HEK293 (cell line): ENCODE data around the gene IARS2.

ENCODE experiments used
- BCL11A ChIP-seq: fragments of 450-650 bp; formaldehyde crosslinking; IDR thresholded peaks from 2 replicates; pipeline ENCODE4 v1.5.1; 2016; ENCODE audit warnings: low read depth, missing biosample characterization, missing genetic modification characterization
- BCL11B ChIP-seq: fragments of 450-650 bp; formaldehyde crosslinking; IDR thresholded peaks from 2 replicates; pipeline ENCODE4 v1.5.1; 2016; ENCODE audit warnings: low read depth, missing biosample characterization, missing genetic modification characterization
- FEZF1 ChIP-seq: fragments of 450-650 bp; formaldehyde crosslinking; IDR thresholded peaks from 2 replicates; pipeline ENCODE4 v1.5.1; 2016; ENCODE audit warnings: missing biosample characterization, missing genetic modification characterization
- GLI2 ChIP-seq: fragments of 450-650 bp; formaldehyde crosslinking; IDR thresholded peaks from 2 replicates; pipeline ENCODE4; 2017; ENCODE audit warnings: missing biosample characterization, missing genetic modification characterization, low read depth, borderline replicate concordance
- IKZF3 ChIP-seq: fragments of 450-650 bp; IDR thresholded peaks from 2 replicates; pipeline ENCODE4 v1.5.0; 2018; ENCODE audit warnings: missing biosample characterization, mild to moderate bottlenecking, missing genetic modification characterization, moderate library complexity
- KLF1 ChIP-seq: fragments of 450-650 bp; formaldehyde crosslinking; IDR thresholded peaks from 2 replicates; pipeline ENCODE4 v1.5.1; 2016; ENCODE audit warnings: missing biosample characterization, missing genetic modification characterization
- KLF7 ChIP-seq: fragments of 450-650 bp; formaldehyde crosslinking; IDR thresholded peaks from 2 replicates; pipeline ENCODE4 v1.5.1; 2016; ENCODE audit warnings: missing biosample characterization, missing genetic modification characterization, borderline replicate concordance
- KLF8 ChIP-seq: fragments of 450-650 bp; formaldehyde crosslinking; IDR thresholded peaks from 2 replicates; pipeline ENCODE4 v1.5.1; 2016; ENCODE audit warnings: missing biosample characterization, missing genetic modification characterization
- OVOL3 ChIP-seq: fragments of 450-650 bp; formaldehyde crosslinking; IDR thresholded peaks from 2 replicates; pipeline ENCODE4 v1.5.1; 2016; ENCODE audit warnings: missing biosample characterization, missing genetic modification characterization
- SCRT1 ChIP-seq: fragments of 450-650 bp; formaldehyde crosslinking; IDR thresholded peaks from 2 replicates; pipeline ENCODE4 v1.5.1; 2016; ENCODE audit warnings: missing biosample characterization, missing genetic modification characterization, borderline replicate concordance
- SETDB1 ChIP-seq: IDR thresholded peaks from one replicate; pipeline ENCODE4 v1.6.1; 2017; ENCODE audit warnings: mild to moderate bottlenecking, low read length, moderate library complexity, mixed read lengths; ENCODE audit not compliant: insufficient read length
- ZBTB21 ChIP-seq: fragments of 450-650 bp; formaldehyde crosslinking; IDR thresholded peaks from 2 replicates; pipeline ENCODE4 v1.5.1; 2017; ENCODE audit warnings: missing biosample characterization, missing genetic modification characterization
- ZNF132 ChIP-seq: fragments of 450-650 bp; formaldehyde crosslinking; IDR thresholded peaks from 2 replicates; pipeline ENCODE4 v1.5.1; 2017; ENCODE audit warnings: missing biosample characterization, missing genetic modification characterization, borderline replicate concordance
- ZNF138 ChIP-seq: fragments of 450-650 bp; formaldehyde crosslinking; IDR thresholded peaks from 2 replicates; pipeline ENCODE4 v1.5.1; 2016; ENCODE audit warnings: missing biosample characterization, missing genetic modification characterization, borderline replicate concordance
- ZNF239 ChIP-seq: fragments of 450-650 bp; formaldehyde crosslinking; IDR thresholded peaks from 2 replicates; pipeline ENCODE4 v1.5.1; 2016; ENCODE audit warnings: missing biosample characterization, missing genetic modification characterization
- ZNF501 ChIP-seq: fragments of 450-650 bp; formaldehyde crosslinking; IDR thresholded peaks from 2 replicates; pipeline ENCODE4 v1.5.1; 2016; ENCODE audit warnings: missing biosample characterization, missing genetic modification characterization
- ZNF585B ChIP-seq: fragments of 450-650 bp; formaldehyde crosslinking; IDR thresholded peaks from 2 replicates; pipeline ENCODE4 v1.5.1; 2016; ENCODE audit warnings: missing biosample characterization, missing genetic modification characterization
- ZNF596 ChIP-seq: fragments of 450-650 bp; IDR thresholded peaks from 2 replicates; pipeline ENCODE4 v1.5.0; 2018; ENCODE audit warnings: missing biosample characterization, mild to moderate bottlenecking, missing genetic modification characterization, moderate library complexity
- ZNF654 ChIP-seq: fragments of 450-650 bp; formaldehyde crosslinking; IDR thresholded peaks from 2 replicates; pipeline ENCODE4 v1.5.1; 2016; ENCODE audit warnings: low read depth, missing biosample characterization, missing genetic modification characterization
- ZNF701 ChIP-seq: fragments of 450-650 bp; formaldehyde crosslinking; IDR thresholded peaks from 2 replicates; pipeline ENCODE4 v1.5.1; 2016; ENCODE audit warnings: missing biosample characterization, missing genetic modification characterization
- ZNF777 ChIP-seq: fragments of 450-650 bp; formaldehyde crosslinking; IDR thresholded peaks from 2 replicates; pipeline ENCODE4 v1.5.1; 2017; ENCODE audit warnings: missing biosample characterization, missing genetic modification characterization, borderline replicate concordance
- ZNF792 ChIP-seq: fragments of 450-650 bp; formaldehyde crosslinking; IDR thresholded peaks from 2 replicates; pipeline ENCODE4 v1.5.1; 2016; ENCODE audit warnings: missing biosample characterization, missing genetic modification characterization
- ZSCAN16 ChIP-seq: fragments of 450-650 bp; formaldehyde crosslinking; IDR thresholded peaks from 2 replicates; pipeline ENCODE4 v1.5.1; 2016; ENCODE audit warnings: missing biosample characterization, missing genetic modification characterization
- TF ChIP-seq, protein P1 (sequence below): fragments of 450-650 bp; formaldehyde crosslinking; IDR thresholded peaks from 2 replicates; pipeline ENCODE4 v1.5.1; 2016; ENCODE audit warnings: missing biosample characterization, missing genetic modification characterization
- TF ChIP-seq, protein P2 (sequence below): fragments of 450-650 bp; formaldehyde crosslinking; conservative IDR thresholded peaks from 2 replicates; pipeline ENCODE4 v1.5.1; 2016; ENCODE audit warnings: low read depth, missing biosample characterization, missing genetic modification characterization
- TF ChIP-seq, protein P3 (sequence below): fragments of 450-650 bp; formaldehyde crosslinking; IDR thresholded peaks from 2 replicates; pipeline ENCODE4 v1.5.1; 2017; ENCODE audit warnings: missing biosample characterization, missing genetic modification characterization
- TF ChIP-seq, protein P4 (sequence below): fragments of 450-650 bp; formaldehyde crosslinking; IDR thresholded peaks from 2 replicates; pipeline ENCODE4 v1.5.1; 2016; ENCODE audit warnings: missing biosample characterization, missing genetic modification characterization
- TF ChIP-seq, protein P5 (sequence below): fragments of 450-650 bp; formaldehyde crosslinking; IDR thresholded peaks from 2 replicates; pipeline ENCODE4 v1.5.1; 2016; ENCODE audit warnings: missing biosample characterization, missing genetic modification characterization

IARS2 gene

DNA sequence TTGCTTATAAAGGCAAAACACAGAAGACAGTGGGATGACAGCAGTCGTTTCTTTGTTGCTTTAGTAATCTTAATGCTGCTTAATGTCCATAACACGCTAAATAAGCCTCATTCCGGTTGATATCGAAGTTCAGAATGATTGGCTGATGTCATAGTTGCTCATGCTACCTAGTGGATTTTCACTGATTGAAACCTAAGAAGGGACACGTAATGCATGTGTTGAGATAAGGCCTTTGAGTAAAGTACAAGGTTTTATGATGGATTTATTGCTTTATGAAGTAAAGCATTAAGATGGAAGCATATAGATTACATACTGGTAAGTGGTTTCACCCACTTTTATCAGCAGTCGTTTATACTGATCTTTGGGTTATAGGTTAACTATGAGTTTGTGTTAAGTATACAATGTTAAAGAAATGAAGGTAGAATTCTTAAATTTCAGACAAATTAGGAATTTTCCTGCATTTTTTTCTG lies 25.1 kb downstream of the IARS2 start (continued):
- TF ChIP-seq ZSCAN16 (tag by site-specific recombination) (no peak), BCL11B (tag by site-specific recombination) (peak; percentile 98), ZNF792 (tag by site-specific recombination) (no peak), KLF7 (no peak; the same call in 1 of the 2 replicates), GLI2 (tag by site-specific recombination) (peak; percentile 95), ZNF239 (peak; percentile 64; the same call in 1 of the 2 replicates), FEZF1 (tag by site-specific recombination) (peak; percentile 98), ZNF585B (tag by site-specific recombination) (no peak), KLF8 (tag by site-specific recombination) (peak; percentile 93), KLF1 (peak; percentile 69), ZNF132 (tag by site-specific recombination) (no peak), ZNF596 (no peak), OVOL3 (tag by site-specific recombination) (peak; percentile 96), ZNF654 (tag by site-specific recombination) (no peak; the same call in 1 of the 2 replicates), SCRT1 (tag by site-specific recombination) (peak; percentile 59; the same call in 1 of the 2 replicates), BCL11A (peak; percentile 98), ZNF501 (peak; percentile 91), ZNF777 (tag by site-specific recombination) (no peak), ZNF138 (tag by site-specific recombination) (no peak), SETDB1 (no peak), ZBTB21 (tag by site-specific recombination) (peak; percentile 94), IKZF3 (tag by site-specific recombination) (peak; percentile 90), ZNF701 (tag by site-specific recombination) (no peak)
- TF ChIP-seq, protein P1, sequence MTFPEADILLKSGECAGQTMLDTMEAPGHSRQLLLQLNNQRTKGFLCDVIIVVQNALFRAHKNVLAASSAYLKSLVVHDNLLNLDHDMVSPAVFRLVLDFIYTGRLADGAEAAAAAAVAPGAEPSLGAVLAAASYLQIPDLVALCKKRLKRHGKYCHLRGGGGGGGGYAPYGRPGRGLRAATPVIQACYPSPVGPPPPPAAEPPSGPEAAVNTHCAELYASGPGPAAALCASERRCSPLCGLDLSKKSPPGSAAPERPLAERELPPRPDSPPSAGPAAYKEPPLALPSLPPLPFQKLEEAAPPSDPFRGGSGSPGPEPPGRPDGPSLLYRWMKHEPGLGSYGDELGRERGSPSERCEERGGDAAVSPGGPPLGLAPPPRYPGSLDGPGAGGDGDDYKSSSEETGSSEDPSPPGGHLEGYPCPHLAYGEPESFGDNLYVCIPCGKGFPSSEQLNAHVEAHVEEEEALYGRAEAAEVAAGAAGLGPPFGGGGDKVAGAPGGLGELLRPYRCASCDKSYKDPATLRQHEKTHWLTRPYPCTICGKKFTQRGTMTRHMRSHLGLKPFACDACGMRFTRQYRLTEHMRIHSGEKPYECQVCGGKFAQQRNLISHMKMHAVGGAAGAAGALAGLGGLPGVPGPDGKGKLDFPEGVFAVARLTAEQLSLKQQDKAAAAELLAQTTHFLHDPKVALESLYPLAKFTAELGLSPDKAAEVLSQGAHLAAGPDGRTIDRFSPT, result peak; percentile 99
- TF ChIP-seq, protein P2, sequence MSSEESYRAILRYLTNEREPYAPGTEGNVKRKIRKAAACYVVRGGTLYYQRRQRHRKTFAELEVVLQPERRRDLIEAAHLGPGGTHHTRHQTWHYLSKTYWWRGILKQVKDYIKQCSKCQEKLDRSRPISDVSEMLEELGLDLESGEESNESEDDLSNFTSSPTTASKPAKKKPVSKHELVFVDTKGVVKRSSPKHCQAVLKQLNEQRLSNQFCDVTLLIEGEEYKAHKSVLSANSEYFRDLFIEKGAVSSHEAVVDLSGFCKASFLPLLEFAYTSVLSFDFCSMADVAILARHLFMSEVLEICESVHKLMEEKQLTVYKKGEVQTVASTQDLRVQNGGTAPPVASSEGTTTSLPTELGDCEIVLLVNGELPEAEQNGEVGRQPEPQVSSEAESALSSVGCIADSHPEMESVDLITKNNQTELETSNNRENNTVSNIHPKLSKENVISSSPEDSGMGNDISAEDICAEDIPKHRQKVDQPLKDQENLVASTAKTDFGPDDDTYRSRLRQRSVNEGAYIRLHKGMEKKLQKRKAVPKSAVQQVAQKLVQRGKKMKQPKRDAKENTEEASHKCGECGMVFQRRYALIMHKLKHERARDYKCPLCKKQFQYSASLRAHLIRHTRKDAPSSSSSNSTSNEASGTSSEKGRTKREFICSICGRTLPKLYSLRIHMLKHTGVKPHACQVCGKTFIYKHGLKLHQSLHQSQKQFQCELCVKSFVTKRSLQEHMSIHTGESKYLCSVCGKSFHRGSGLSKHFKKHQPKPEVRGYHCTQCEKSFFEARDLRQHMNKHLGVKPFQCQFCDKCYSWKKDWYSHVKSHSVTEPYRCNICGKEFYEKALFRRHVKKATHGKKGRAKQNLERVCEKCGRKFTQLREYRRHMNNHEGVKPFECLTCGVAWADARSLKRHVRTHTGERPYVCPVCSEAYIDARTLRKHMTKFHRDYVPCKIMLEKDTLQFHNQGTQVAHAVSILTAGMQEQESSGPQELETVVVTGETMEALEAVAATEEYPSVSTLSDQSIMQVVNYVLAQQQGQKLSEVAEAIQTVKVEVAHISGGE (tag by site-specific recombination), result no peak
- TF ChIP-seq, protein P3, sequence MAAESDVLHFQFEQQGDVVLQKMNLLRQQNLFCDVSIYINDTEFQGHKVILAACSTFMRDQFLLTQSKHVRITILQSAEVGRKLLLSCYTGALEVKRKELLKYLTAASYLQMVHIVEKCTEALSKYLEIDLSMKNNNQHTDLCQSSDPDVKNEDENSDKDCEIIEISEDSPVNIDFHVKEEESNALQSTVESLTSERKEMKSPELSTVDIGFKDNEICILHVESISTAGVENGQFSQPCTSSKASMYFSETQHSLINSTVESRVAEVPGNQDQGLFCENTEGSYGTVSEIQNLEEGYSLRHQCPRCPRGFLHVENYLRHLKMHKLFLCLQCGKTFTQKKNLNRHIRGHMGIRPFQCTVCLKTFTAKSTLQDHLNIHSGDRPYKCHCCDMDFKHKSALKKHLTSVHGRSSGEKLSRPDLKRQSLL (tag by site-specific recombination), result no peak
- TF ChIP-seq, protein P4, sequence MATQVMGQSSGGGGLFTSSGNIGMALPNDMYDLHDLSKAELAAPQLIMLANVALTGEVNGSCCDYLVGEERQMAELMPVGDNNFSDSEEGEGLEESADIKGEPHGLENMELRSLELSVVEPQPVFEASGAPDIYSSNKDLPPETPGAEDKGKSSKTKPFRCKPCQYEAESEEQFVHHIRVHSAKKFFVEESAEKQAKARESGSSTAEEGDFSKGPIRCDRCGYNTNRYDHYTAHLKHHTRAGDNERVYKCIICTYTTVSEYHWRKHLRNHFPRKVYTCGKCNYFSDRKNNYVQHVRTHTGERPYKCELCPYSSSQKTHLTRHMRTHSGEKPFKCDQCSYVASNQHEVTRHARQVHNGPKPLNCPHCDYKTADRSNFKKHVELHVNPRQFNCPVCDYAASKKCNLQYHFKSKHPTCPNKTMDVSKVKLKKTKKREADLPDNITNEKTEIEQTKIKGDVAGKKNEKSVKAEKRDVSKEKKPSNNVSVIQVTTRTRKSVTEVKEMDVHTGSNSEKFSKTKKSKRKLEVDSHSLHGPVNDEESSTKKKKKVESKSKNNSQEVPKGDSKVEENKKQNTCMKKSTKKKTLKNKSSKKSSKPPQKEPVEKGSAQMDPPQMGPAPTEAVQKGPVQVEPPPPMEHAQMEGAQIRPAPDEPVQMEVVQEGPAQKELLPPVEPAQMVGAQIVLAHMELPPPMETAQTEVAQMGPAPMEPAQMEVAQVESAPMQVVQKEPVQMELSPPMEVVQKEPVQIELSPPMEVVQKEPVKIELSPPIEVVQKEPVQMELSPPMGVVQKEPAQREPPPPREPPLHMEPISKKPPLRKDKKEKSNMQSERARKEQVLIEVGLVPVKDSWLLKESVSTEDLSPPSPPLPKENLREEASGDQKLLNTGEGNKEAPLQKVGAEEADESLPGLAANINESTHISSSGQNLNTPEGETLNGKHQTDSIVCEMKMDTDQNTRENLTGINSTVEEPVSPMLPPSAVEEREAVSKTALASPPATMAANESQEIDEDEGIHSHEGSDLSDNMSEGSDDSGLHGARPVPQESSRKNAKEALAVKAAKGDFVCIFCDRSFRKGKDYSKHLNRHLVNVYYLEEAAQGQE (tag by site-specific recombination), result no peak; the same call in 1 of the 2 replicates
- TF ChIP-seq, protein P5, sequence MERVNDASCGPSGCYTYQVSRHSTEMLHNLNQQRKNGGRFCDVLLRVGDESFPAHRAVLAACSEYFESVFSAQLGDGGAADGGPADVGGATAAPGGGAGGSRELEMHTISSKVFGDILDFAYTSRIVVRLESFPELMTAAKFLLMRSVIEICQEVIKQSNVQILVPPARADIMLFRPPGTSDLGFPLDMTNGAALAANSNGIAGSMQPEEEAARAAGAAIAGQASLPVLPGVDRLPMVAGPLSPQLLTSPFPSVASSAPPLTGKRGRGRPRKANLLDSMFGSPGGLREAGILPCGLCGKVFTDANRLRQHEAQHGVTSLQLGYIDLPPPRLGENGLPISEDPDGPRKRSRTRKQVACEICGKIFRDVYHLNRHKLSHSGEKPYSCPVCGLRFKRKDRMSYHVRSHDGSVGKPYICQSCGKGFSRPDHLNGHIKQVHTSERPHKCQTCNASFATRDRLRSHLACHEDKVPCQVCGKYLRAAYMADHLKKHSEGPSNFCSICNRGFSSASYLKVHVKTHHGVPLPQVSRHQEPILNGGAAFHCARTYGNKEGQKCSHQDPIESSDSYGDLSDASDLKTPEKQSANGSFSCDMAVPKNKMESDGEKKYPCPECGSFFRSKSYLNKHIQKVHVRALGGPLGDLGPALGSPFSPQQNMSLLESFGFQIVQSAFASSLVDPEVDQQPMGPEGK, result peak; percentile 64
